ENCODE measurements around the gene PRSS48.

Gene PRSS48

DNA sequence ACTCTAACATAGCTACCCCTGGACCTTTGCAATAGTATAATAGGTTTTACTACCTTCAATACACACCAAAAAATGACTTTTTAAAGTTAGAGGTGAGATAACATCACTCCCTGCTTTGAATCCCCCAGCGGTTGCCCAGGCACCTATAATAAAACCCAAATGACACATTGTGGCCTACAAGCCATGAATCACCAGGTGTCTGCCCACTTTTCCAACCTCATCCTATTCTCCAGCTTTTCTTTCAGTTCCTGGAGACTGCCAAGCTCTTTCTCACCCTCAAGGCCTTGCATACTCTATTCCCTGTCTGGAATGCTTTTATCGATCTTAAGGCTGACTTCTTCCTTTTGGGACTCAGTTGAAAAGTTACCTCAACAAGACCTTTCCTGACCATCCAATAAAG lies 16.4 kb upstream of the PRSS48 start:
- H3F3A ChIP-seq (ENCODE audit: insufficient read depth, low read length) = no peaks in the 10 kb centered on the region
- H3K9me3 ChIP-seq (replicated peaks; ENCODE audit: insufficient read depth, low read length) = no peaks in the 10 kb centered on the region
- TF ChIP-seq, protein P1, sequence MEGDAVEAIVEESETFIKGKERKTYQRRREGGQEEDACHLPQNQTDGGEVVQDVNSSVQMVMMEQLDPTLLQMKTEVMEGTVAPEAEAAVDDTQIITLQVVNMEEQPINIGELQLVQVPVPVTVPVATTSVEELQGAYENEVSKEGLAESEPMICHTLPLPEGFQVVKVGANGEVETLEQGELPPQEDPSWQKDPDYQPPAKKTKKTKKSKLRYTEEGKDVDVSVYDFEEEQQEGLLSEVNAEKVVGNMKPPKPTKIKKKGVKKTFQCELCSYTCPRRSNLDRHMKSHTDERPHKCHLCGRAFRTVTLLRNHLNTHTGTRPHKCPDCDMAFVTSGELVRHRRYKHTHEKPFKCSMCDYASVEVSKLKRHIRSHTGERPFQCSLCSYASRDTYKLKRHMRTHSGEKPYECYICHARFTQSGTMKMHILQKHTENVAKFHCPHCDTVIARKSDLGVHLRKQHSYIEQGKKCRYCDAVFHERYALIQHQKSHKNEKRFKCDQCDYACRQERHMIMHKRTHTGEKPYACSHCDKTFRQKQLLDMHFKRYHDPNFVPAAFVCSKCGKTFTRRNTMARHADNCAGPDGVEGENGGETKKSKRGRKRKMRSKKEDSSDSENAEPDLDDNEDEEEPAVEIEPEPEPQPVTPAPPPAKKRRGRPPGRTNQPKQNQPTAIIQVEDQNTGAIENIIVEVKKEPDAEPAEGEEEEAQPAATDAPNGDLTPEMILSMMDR (IDR thresholded peaks at IDR 0.05; ENCODE audit: low read length) = no peak
- TF ChIP-seq EZH2phosphoT487 (IDR thresholded peaks at IDR 0.05; ENCODE audit: low read length) = no peak
- no peak for TF ChIP-seq EZH2 (optimal IDR thresholded peaks at IDR 0.05; ENCODE audit: low read depth, low read length)

DNA sequence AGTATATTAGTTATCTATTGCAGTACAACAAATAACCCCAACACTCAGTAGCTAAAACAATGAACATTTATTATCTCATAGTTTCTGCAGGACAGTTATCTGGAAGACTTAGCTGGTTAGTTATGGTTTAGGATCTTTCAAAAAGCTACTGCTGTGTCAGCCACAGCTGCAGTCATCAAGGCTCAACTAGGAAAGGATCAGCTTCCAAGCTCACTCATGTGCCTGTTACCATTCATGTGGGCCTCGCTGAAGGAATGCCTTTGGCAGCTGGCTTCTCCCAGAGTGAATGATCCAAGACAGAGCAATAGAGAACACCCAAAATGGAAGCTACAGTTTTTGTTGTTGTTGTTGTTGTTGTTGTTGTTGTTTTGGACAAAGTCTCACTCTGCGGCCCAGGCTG lies 13.5 kb upstream of the PRSS48 start:
- H3K4me3 ChIP-seq (ENCODE audit: low read length) = no peak overlapping the region
- no peak overlapping the region for H3K27ac ChIP-seq (ENCODE audit: low read length)
- H3K27me3 ChIP-seq (replicated peaks; ENCODE audit: insufficient read depth, low read length) = no peaks in the 10 kb centered on the region
- H3F3A ChIP-seq (ENCODE audit: insufficient read depth, low read length) = no peaks in the 10 kb centered on the region
- H3K9ac ChIP-seq (ENCODE audit: low read length) = no peak overlapping the region
- H3K79me2 ChIP-seq (ENCODE audit: low read length) = no peaks in the 10 kb centered on the region
- no peak overlapping the region for H3K4me2 ChIP-seq (ENCODE audit: low read depth, low read length)
- H4K20me1 ChIP-seq (ENCODE audit: insufficient read depth, low read length) = no peaks in the 10 kb centered on the region
- no peak for DNase-seq
- H3K9me2 ChIP-seq (replicated peaks; ENCODE audit: insufficient read depth, low read length) = no peaks in the 10 kb centered on the region
- H2AFZ ChIP-seq (ENCODE audit: low read length) = no peak overlapping the region
- no peaks in the 10 kb centered on the region for H3K9me3 ChIP-seq (replicated peaks; ENCODE audit: insufficient read depth, low read length)
- H3K4me1 ChIP-seq (ENCODE audit: low read length) = no peaks in the 10 kb centered on the region
- no peak for TF ChIP-seq EZH2 (optimal IDR thresholded peaks at IDR 0.05; ENCODE audit: low read depth, low read length)
- no peak for TF ChIP-seq EZH2phosphoT487 (IDR thresholded peaks at IDR 0.05; ENCODE audit: low read length)
- TF ChIP-seq, protein P1 (IDR thresholded peaks at IDR 0.05; ENCODE audit: low read length) = no peak
- no peaks in the 10 kb centered on the region for H3K36me3 ChIP-seq (replicated peaks; ENCODE audit: insufficient read depth, low read length)

More for the DNA sequence above, 16.4 kb upstream of the PRSS48 start:
- Histone ChIP-seq H4K20me1 (ENCODE audit: insufficient read depth, low read length) (no peaks in the 10 kb centered on the region), H3K36me3 (replicated peaks; ENCODE audit: insufficient read depth, low read length) (no peaks in the 10 kb centered on the region), H3K4me2 (ENCODE audit: low read depth, low read length) (no peak overlapping the region), H3K9ac (ENCODE audit: low read length) (no peak overlapping the region), H3K9me2 (replicated peaks; ENCODE audit: insufficient read depth, low read length) (no peaks in the 10 kb centered on the region), H3K79me2 (ENCODE audit: low read length) (no peaks in the 10 kb centered on the region), H3K4me1 (ENCODE audit: low read length) (no peaks in the 10 kb centered on the region), H2AFZ (ENCODE audit: low read length) (no peak overlapping the region), H3K27ac (ENCODE audit: low read length) (no peak overlapping the region), H3K27me3 (replicated peaks; ENCODE audit: insufficient read depth, low read length) (no peaks in the 10 kb centered on the region), H3K4me3 (ENCODE audit: low read length) (no peak overlapping the region)
- DNase-seq = no peak

GRCh38 chr4:151266497-151266896 lies 10.5 kb upstream of the PRSS48 start:
- H3F3A ChIP-seq (ENCODE audit: insufficient read depth, low read length) = no peaks in the 10 kb centered on the region
- no peaks in the 10 kb centered on the region for H3K79me2 ChIP-seq (ENCODE audit: low read length)
- H3K36me3 ChIP-seq (replicated peaks; ENCODE audit: insufficient read depth, low read length) = no peaks in the 10 kb centered on the region
- no peaks in the 10 kb centered on the region for H3K4me1 ChIP-seq (ENCODE audit: low read length)
- no peaks in the 10 kb centered on the region for H4K20me1 ChIP-seq (ENCODE audit: insufficient read depth, low read length)
- H3K4me2 ChIP-seq (ENCODE audit: low read depth, low read length) = no peak overlapping the region
- no peak overlapping the region for H3K4me3 ChIP-seq (ENCODE audit: low read length)
- no peak for DNase-seq
- H3K9ac ChIP-seq (ENCODE audit: low read length) = no peak overlapping the region
- no peak overlapping the region for H3K27ac ChIP-seq (ENCODE audit: low read length)
- no peaks in the 10 kb centered on the region for H3K9me3 ChIP-seq (replicated peaks; ENCODE audit: insufficient read depth, low read length)
- no peak overlapping the region for H2AFZ ChIP-seq (ENCODE audit: low read length)
- no peak for TF ChIP-seq EZH2phosphoT487 (IDR thresholded peaks at IDR 0.05; ENCODE audit: low read length)
- TF ChIP-seq, protein P1 (IDR thresholded peaks at IDR 0.05; ENCODE audit: low read length) = no peak
- TF ChIP-seq EZH2 (optimal IDR thresholded peaks at IDR 0.05; ENCODE audit: low read depth, low read length) = no peak
- H3K9me2 ChIP-seq (replicated peaks; ENCODE audit: insufficient read depth, low read length) = no peaks in the 10 kb centered on the region
- no peaks in the 10 kb centered on the region for H3K27me3 ChIP-seq (replicated peaks; ENCODE audit: insufficient read depth, low read length)

Data from MM.1S (cell line).